K562 (cell line): ENCODE data around the gene PRUNE1. TPM values are rescaled to one million over a fixed set of nuclear protein-coding genes. Genes with fewer than 3 reads are reported as not detected.
A peak's percentile ranks its signal among the peaks of the same experiment; 100 is the strongest.

Experiments
- C11orf30 ChIP-seq: fragments of 450-650 bp; IDR thresholded peaks from 2 replicates; pipeline ENCODE4 v1.6.1; 2016; ENCODE audit warnings: low read depth, mild to moderate bottlenecking
- HMGN3 ChIP-seq: IDR thresholded peaks from 2 replicates; pipeline ENCODE4 v1.6.1; 2011; ENCODE audit warnings: borderline replicate concordance, low read depth, mild to moderate bottlenecking, mixed read lengths, low read length; ENCODE audit not compliant: insufficient read length; ENCODE audit errors: extremely low read depth
- MAFG ChIP-seq: fragments of 450-650 bp; conservative IDR thresholded peaks from 2 replicates; pipeline ENCODE4 v1.6.1; 2016; ENCODE audit warnings: missing genetic modification characterization, missing compliant biosample characterization
- MTF1 ChIP-seq: fragments of 250-450 bp; sonication (Bioruptor Pico); IDR thresholded peaks from 2 replicates; pipeline ENCODE4 v1.9.0; 2021; ENCODE audit warnings: moderate library complexity, mild to moderate bottlenecking, inconsistent platforms, borderline replicate concordance
- NFATC3 ChIP-seq: fragments of 450-650 bp; IDR thresholded peaks from 2 replicates; pipeline ENCODE4 v1.6.1; 2017; ENCODE audit warnings: mild to moderate bottlenecking
- PPARD ChIP-seq: fragments of 250-450 bp; sonication (Bioruptor Pico); IDR thresholded peaks from 2 replicates; pipeline ENCODE4 v1.8.0; 2022; ENCODE audit warnings: inconsistent platforms, mild to moderate bottlenecking, moderate library complexity
- SIRT6 ChIP-seq: IDR thresholded peaks from one replicate; pipeline ENCODE4 v1.6.1; 2012; ENCODE audit warnings: low read depth, mild to moderate bottlenecking, control low read depth, inconsistent platforms, low read length, moderate library complexity
- STAT5B ChIP-seq: fragments of 250-450 bp; sonication (Bioruptor Pico); IDR thresholded peaks from 2 replicates; pipeline ENCODE4 v1.8.0; 2021; ENCODE audit warnings: mild to moderate bottlenecking, inconsistent platforms
- TFAM ChIP-seq: fragments of 250-450 bp; sonication (Bioruptor Pico); conservative IDR thresholded peaks from 2 replicates; pipeline ENCODE4 v1.5.0; 2021; ENCODE audit warnings: mild to moderate bottlenecking, moderate library complexity
- ZNF384 ChIP-seq: IDR thresholded peaks from 2 replicates; pipeline ENCODE4 v1.6.1; 2012; ENCODE audit warnings: low read depth, low read length, improper control_type of control experiment
- ZNF507 ChIP-seq: conservative IDR thresholded peaks from 2 replicates; pipeline ENCODE4 v1.6.1; 2017; ENCODE audit warnings: missing genetic modification characterization, missing compliant biosample characterization
- ZNF75A ChIP-seq: fragments of 450-650 bp; formaldehyde crosslinking; IDR thresholded peaks from 2 replicates; pipeline ENCODE4 v1.4.0; 2020; ENCODE audit warnings: mild to moderate bottlenecking
- polyA plus RNA-seq, 8 experiments: library from polyadenylated mRNA; depleted of rRNA in 4 of 8; stranded (reverse) in 5 of 8; unstranded in 3 of 8; fragments of >200 nt; fragmentation: Nextera tagmentation in 2 of 8; fragmentation: Illumina TruSeq in 1 of 8; extraction: Ambion mirVana in 2 of 8; extraction: Trizol in 1 of 8; gene quantifications; 2 replicates each; pipeline versions ENCODE4 v1.2.1 to v1.2.3, GENCODE V29; 2011 to 2014; ENCODE audit warnings: inconsistent platforms in 1 of 8, missing spikeins in 1 of 8
- total RNA-seq, 7 experiments: library from RNA; depleted of rRNA in 6 of 7; stranded (reverse); fragments of >200 nt in 6 of 7; fragmentation: Illumina TruSeq in 2 of 7; extraction: Trizol in 2 of 7; gene quantifications; 2 replicates each; pipeline versions ENCODE4 v1.2.1 to v1.2.3, GENCODE V29; 2011 to 2021; ENCODE audit warnings: low replicate concordance in 1 of 7
- TF ChIP-seq, protein P1 (sequence below): fragments of 450-650 bp; formaldehyde crosslinking; conservative IDR thresholded peaks from 2 replicates; pipeline ENCODE4 v1.4.0; 2022; ENCODE audit warnings: mild to moderate bottlenecking, missing genetic modification characterization
- TF ChIP-seq, protein P2 (sequence below), 2 experiments: IDR thresholded peaks; 2 replicates each; pipeline ENCODE4 v1.6.1; 2012; ENCODE audit warnings: improper control_type of control experiment in 2 of 2, low read depth in 2 of 2, low read length in 2 of 2, borderline replicate concordance in 1 of 2
- TF ChIP-seq, protein P3 (sequence below): sonication (generic); formaldehyde crosslinking; IDR thresholded peaks from 2 replicates; pipeline ENCODE4 v1.8.1; 2022; ENCODE audit warnings: missing genetic modification reagents
- TF ChIP-seq, protein P4 (sequence below): fragments of 250-450 bp; sonication (Bioruptor Pico); IDR thresholded peaks from 2 replicates; pipeline ENCODE4 v1.4.0; 2020; ENCODE audit warnings: mild to moderate bottlenecking, moderate library complexity
- TF ChIP-seq, protein P5 (sequence below): fragments of 250-450 bp; sonication (Bioruptor Pico); IDR thresholded peaks from 2 replicates; pipeline ENCODE4 v1.8.0; 2022; ENCODE audit warnings: moderate library complexity, mild to moderate bottlenecking, inconsistent platforms

The PRUNE1 gene
- total and polyA plus RNA-seq, 9 of the 15 experiments (the other 6 are each of a cell fraction or from before 2014, with no cell fraction given), result 16.7 to 48.3 (median 26.2) TPM

DNA sequence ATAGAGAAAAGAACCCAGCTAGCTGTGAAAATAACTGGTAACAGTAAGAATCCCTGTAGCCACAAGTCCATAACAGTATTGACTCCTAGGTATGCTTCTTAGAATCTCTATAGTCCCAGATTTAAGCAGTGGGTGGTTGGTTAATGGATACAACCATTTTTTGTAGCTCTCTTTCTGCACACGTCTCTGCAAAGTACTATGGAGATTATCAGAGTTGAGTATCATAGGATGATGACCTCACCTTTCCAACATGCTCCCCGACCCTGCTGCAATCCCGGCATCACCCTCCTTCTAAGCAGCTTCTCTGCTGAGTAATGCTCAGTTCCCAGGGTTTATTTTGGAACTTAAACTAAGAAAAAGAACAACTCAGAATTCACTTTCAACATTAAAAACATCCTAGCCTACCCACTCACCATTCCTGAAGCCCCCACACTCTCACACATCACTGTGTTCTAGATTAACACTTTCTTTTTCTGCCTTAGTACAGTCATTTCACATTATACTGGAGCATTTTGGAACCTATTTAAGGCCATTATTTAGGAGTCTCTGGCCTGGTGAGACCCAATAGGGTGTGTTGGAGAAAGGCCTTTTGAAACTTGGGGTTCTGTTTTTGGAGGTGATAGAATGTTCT is 54.6 kb downstream of the PRUNE1 start (continued):
- TF ChIP-seq, protein P1, sequence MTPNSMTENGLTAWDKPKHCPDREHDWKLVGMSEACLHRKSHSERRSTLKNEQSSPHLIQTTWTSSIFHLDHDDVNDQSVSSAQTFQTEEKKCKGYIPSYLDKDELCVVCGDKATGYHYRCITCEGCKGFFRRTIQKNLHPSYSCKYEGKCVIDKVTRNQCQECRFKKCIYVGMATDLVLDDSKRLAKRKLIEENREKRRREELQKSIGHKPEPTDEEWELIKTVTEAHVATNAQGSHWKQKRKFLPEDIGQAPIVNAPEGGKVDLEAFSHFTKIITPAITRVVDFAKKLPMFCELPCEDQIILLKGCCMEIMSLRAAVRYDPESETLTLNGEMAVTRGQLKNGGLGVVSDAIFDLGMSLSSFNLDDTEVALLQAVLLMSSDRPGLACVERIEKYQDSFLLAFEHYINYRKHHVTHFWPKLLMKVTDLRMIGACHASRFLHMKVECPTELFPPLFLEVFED, result no peak
- peak; percentile 53 for TF ChIP-seq MAFG (tag)
- no peak for TF ChIP-seq HMGN3
- no peak for TF ChIP-seq TFAM
- TF ChIP-seq, protein P2, sequence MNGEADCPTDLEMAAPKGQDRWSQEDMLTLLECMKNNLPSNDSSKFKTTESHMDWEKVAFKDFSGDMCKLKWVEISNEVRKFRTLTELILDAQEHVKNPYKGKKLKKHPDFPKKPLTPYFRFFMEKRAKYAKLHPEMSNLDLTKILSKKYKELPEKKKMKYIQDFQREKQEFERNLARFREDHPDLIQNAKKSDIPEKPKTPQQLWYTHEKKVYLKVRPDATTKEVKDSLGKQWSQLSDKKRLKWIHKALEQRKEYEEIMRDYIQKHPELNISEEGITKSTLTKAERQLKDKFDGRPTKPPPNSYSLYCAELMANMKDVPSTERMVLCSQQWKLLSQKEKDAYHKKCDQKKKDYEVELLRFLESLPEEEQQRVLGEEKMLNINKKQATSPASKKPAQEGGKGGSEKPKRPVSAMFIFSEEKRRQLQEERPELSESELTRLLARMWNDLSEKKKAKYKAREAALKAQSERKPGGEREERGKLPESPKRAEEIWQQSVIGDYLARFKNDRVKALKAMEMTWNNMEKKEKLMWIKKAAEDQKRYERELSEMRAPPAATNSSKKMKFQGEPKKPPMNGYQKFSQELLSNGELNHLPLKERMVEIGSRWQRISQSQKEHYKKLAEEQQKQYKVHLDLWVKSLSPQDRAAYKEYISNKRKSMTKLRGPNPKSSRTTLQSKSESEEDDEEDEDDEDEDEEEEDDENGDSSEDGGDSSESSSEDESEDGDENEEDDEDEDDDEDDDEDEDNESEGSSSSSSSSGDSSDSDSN (IDR thresholded peaks at IDR 0.05; ENCODE audit: borderline replicate concordance in 1 of 2, low read depth in 2 of 2, low read length in 2 of 2), result no peak
- TF ChIP-seq SIRT6, result no peak
- no peak for TF ChIP-seq STAT5B (CRISPR knock-in tag)
- no peak for TF ChIP-seq ZNF75A (CRISPR knock-in tag)
- TF ChIP-seq, protein P3, sequence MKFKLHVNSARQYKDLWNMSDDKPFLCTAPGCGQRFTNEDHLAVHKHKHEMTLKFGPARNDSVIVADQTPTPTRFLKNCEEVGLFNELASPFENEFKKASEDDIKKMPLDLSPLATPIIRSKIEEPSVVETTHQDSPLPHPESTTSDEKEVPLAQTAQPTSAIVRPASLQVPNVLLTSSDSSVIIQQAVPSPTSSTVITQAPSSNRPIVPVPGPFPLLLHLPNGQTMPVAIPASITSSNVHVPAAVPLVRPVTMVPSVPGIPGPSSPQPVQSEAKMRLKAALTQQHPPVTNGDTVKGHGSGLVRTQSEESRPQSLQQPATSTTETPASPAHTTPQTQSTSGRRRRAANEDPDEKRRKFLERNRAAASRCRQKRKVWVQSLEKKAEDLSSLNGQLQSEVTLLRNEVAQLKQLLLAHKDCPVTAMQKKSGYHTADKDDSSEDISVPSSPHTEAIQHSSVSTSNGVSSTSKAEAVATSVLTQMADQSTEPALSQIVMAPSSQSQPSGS (CRISPR knock-in tag), result no peak
- no peak for TF ChIP-seq ZNF507 (tag)
- TF ChIP-seq C11orf30, result peak; percentile 41; the same call in 1 of the 2 replicates
- TF ChIP-seq, protein P4, sequence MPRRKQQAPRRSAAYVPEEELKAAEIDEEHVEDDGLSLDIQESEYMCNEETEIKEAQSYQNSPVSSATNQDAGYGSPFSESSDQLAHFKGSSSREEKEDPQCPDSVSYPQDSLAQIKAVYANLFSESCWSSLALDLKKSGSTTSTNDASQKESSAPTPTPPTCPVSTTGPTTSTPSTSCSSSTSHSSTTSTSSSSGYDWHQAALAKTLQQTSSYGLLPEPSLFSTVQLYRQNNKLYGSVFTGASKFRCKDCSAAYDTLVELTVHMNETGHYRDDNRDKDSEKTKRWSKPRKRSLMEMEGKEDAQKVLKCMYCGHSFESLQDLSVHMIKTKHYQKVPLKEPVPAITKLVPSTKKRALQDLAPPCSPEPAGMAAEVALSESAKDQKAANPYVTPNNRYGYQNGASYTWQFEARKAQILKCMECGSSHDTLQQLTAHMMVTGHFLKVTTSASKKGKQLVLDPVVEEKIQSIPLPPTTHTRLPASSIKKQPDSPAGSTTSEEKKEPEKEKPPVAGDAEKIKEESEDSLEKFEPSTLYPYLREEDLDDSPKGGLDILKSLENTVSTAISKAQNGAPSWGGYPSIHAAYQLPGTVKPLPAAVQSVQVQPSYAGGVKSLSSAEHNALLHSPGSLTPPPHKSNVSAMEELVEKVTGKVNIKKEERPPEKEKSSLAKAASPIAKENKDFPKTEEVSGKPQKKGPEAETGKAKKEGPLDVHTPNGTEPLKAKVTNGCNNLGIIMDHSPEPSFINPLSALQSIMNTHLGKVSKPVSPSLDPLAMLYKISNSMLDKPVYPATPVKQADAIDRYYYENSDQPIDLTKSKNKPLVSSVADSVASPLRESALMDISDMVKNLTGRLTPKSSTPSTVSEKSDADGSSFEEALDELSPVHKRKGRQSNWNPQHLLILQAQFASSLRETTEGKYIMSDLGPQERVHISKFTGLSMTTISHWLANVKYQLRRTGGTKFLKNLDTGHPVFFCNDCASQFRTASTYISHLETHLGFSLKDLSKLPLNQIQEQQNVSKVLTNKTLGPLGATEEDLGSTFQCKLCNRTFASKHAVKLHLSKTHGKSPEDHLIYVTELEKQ (CRISPR knock-in tag), result no peak
- no peak for TF ChIP-seq PPARD (CRISPR knock-in tag)
- TF ChIP-seq NFATC3, result no peak
- TF ChIP-seq, protein P5, sequence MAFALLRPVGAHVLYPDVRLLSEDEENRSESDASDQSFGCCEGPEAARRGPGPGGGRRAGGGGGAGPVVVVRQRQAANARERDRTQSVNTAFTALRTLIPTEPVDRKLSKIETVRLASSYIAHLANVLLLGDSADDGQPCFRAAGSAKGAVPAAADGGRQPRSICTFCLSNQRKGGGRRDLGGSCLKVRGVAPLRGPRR (CRISPR knock-in tag), result no peak
- peak; percentile 65 for TF ChIP-seq ZNF384
- peak; percentile 81; the same call in 1 of the 2 replicates for TF ChIP-seq MTF1 (CRISPR knock-in tag)
